Caco-2 (cell line): ENCODE data around the gene PPP1R12B. TPM values are rescaled to one million over a fixed set of nuclear protein-coding genes. Genes with fewer than 3 reads are reported as not detected.
A peak's percentile ranks its signal among the peaks of the same experiment; 100 is the strongest.
"Not testable (repeated sequence)": the region's sequence is repeated elsewhere in the genome, so short reads cannot be mapped to it uniquely, and the experiment has no call there.

Experiments used
- BruUV-seq: library from RNA; stranded (reverse); fragments of 400-500 nt; replicated peaks from 2 replicates; lab custom pipeline; 2021; lab: Mats Ljungman, UMichigan
- CTCF ChIA-PET: fragments of 300-600 bp; sonication (Branson Sonifier 250); formaldehyde crosslinking; loops from one replicate; lab custom pipeline; 2022; ENCODE audit warnings: antibody characterized with exemption; lab: Charles Lee
- POLR2A ChIA-PET: fragments of 300-600 bp; sonication (Branson Sonifier 250); formaldehyde crosslinking; loops from one replicate; lab custom pipeline; 2022; ENCODE audit warnings: antibody characterized with exemption; lab: Charles Lee
- DNase-seq, 2 experiments: peaks; one replicate each; pipeline versions ENCODE4 v3.0.0 to v3.0.0-alpha.2; 2020 to 2022
- H3K27me3 ChIP-seq: replicated peaks from 2 replicates; pipeline ENCODE4 v1.6.0; 2011; ENCODE audit warnings: low read length; ENCODE audit not compliant: control insufficient read depth, insufficient read depth
- H3K36me3 ChIP-seq: 2 replicates; pipeline ENCODE4 v1.5.1; 2011; ENCODE audit warnings: low read length; ENCODE audit not compliant: control insufficient read depth, insufficient read depth
- H3K4me1 ChIP-seq: fragments of 250-450 bp; sonication (Bioruptor Pico); 2 replicates; pipeline ENCODE4 v1.5.1; 2020; ENCODE audit warnings: mild to moderate bottlenecking
- H3K4me3 ChIP-seq: 2 replicates; pipeline ENCODE4 v1.5.1; 2011; ENCODE audit warnings: low read depth, mild to moderate bottlenecking, control low read depth, low read length
- H3K9me3 ChIP-seq: fragments of 250-450 bp; sonication (Bioruptor Pico); 2 replicates; pipeline ENCODE4 v1.5.1; 2020; ENCODE audit warnings: mild to moderate bottlenecking, moderate library complexity
- H3K27ac Mint-ChIP-seq: one replicate; pipeline ENCODE4 v1.8.0; 2022; ENCODE audit warnings: mixed read lengths; ENCODE audit not compliant: unreplicated experiment
- H3K27me3 Mint-ChIP-seq: one replicate; pipeline ENCODE4 v1.8.0; 2022; ENCODE audit warnings: mixed read lengths; ENCODE audit not compliant: insufficient read depth, unreplicated experiment
- H3K36me3 Mint-ChIP-seq: one replicate; pipeline ENCODE4 v1.8.0; 2022; ENCODE audit warnings: mild to moderate bottlenecking, mixed read lengths; ENCODE audit not compliant: insufficient read depth, unreplicated experiment
- H3K4me1 Mint-ChIP-seq: one replicate; pipeline ENCODE4 v1.8.0; 2022; ENCODE audit warnings: low read depth, mixed read lengths; ENCODE audit not compliant: unreplicated experiment
- H3K4me3 Mint-ChIP-seq: one replicate; pipeline ENCODE4 v1.8.0; 2022; ENCODE audit warnings: mild to moderate bottlenecking, moderate library complexity, mixed read lengths; ENCODE audit not compliant: unreplicated experiment
- H3K9me3 Mint-ChIP-seq: one replicate; pipeline ENCODE4 v1.8.0; 2022; ENCODE audit warnings: mixed read lengths; ENCODE audit not compliant: unreplicated experiment
- CTCF ChIP-seq, 2 experiments: fragments of 200-600 bp in 1 of 2; IDR thresholded peaks; 1 replicate in 1 of 2; 2 replicates in 1 of 2; pipeline versions ENCODE4 v1.5.1 to v1.8.0; 2011 to 2022; ENCODE audit warnings: antibody characterized with exemption in 1 of 2, control low read depth in 1 of 2, inconsistent platforms in 1 of 2, low read depth in 1 of 2, low read length in 1 of 2, mild to moderate bottlenecking in 1 of 2, moderate library complexity in 1 of 2; ENCODE audit not compliant: insufficient read depth in 1 of 2, severe bottlenecking in 1 of 2, unreplicated experiment in 1 of 2
- intact Hi-C: fragments of 100-400 bp; cut with micrococcal nuclease; formaldehyde crosslinking; loops from one replicate; pipeline ENCODE4 v1.10.0; 2022; ENCODE audit not compliant: unreplicated experiment
- total RNA-seq: library from RNA; stranded (reverse); gene quantifications from 2 replicates; pipeline ENCODE4 v1.2.3, GENCODE V29; 2022

The PPP1R12B gene
- total RNA-seq, 1 experiment from 2014 or later: 16.4 TPM

GRCh38 chr1:202630541-202630940 lies 282.0 kb downstream of the PPP1R12B start:
- CTCF ChIA-PET: no interaction called here
- H3K27ac Mint-ChIP-seq: no peak overlapping the region
- peak in 1 of 2 experiments; percentile 18 for DNase-seq
- BruUV-seq: no TSS peak
- Histone ChIP-seq H3K27me3 (no peaks in the 10 kb centered on the region), H3K4me1 (no peaks in the 10 kb centered on the region), H3K36me3 (no peaks in the 10 kb centered on the region), H3K9me3 (no peaks in the 10 kb centered on the region), H3K4me3 (no peak overlapping the region)
- no peaks in the 10 kb centered on the region for H3K36me3 Mint-ChIP-seq
- POLR2A ChIA-PET: no interaction called here
- H3K4me3 Mint-ChIP-seq: no peak overlapping the region
- no peak for TF ChIP-seq CTCF (IDR thresholded peaks at IDR 0.05; ENCODE audit: insufficient read depth in 1 of 2, low read depth in 1 of 2, low read length in 1 of 2, severe bottlenecking in 1 of 2, unreplicated experiment in 1 of 2)
- H3K9me3 Mint-ChIP-seq: no peaks in the 10 kb centered on the region
- H3K27me3 Mint-ChIP-seq: no peaks in the 10 kb centered on the region
- intact Hi-C loops: no loop called here
- H3K4me1 Mint-ChIP-seq: no peaks in the 10 kb centered on the region

- POLR2A ChIA-PET: no interaction called here
- CTCF ChIA-PET: interaction anchor here (0.8 kb wide), 1 partner anchor 30 kb away, joined by 3 read pairs; no protein-coding TSS in a partner anchor
- Histone ChIP-seq H3K4me1 (no peaks in the 10 kb centered on the region), H3K4me3 (no peak overlapping the region), H3K27me3 (no peaks in the 10 kb centered on the region), H3K9me3 (no peaks in the 10 kb centered on the region), H3K36me3 (no peaks in the 10 kb centered on the region)
- intact Hi-C loops: no loop called here
- no peaks in the 10 kb centered on the region for H3K4me1 Mint-ChIP-seq
- no peaks in the 10 kb centered on the region for H3K36me3 Mint-ChIP-seq
- no peak overlapping the region for H3K27ac Mint-ChIP-seq
- no peaks in the 10 kb centered on the region for H3K9me3 Mint-ChIP-seq
- H3K27me3 Mint-ChIP-seq: no peaks in the 10 kb centered on the region
- H3K4me3 Mint-ChIP-seq: no peak overlapping the region
- no peak for DNase-seq
- no peak for TF ChIP-seq CTCF (IDR thresholded peaks at IDR 0.05; ENCODE audit: insufficient read depth in 1 of 2, low read depth in 1 of 2, low read length in 1 of 2, severe bottlenecking in 1 of 2, unreplicated experiment in 1 of 2)
- BruUV-seq: no TSS peak
Measured at GRCh38 chr1:202631076-202631923, 282.8 kb downstream of the PPP1R12B start.

- intact Hi-C loops: no loop called here
- CTCF ChIA-PET: interaction anchor here (0.8 kb wide), 1 partner anchor 31 kb away, joined by 3 read pairs; no protein-coding TSS in a partner anchor
- H3K36me3 Mint-ChIP-seq: no peaks in the 10 kb centered on the region
- no peaks in the 10 kb centered on the region for H3K27me3 Mint-ChIP-seq
- H3K27ac Mint-ChIP-seq: no peak overlapping the region
- no peak overlapping the region for H3K4me3 Mint-ChIP-seq
- no peaks in the 10 kb centered on the region for H3K27me3 ChIP-seq
- no peaks in the 10 kb centered on the region for H3K9me3 ChIP-seq
- no peaks in the 10 kb centered on the region for H3K4me1 ChIP-seq
- no peaks in the 10 kb centered on the region for H3K36me3 ChIP-seq
- H3K4me1 Mint-ChIP-seq: no peaks in the 10 kb centered on the region
- no peaks in the 10 kb centered on the region for H3K9me3 Mint-ChIP-seq
- no TSS peak for BruUV-seq
- TF ChIP-seq CTCF (IDR thresholded peaks at IDR 0.05; ENCODE audit: insufficient read depth in 1 of 2, low read depth in 1 of 2, low read length in 1 of 2, severe bottlenecking in 1 of 2, unreplicated experiment in 1 of 2): no peak
- DNase-seq: no peak
- no peak overlapping the region for H3K4me3 ChIP-seq
- POLR2A ChIA-PET: no interaction called here
Measured at GRCh38 chr1:202632241-202632640, 283.7 kb downstream of the PPP1R12B start.

GRCh38 chr1:202636171-202636570 lies 287.7 kb downstream of the PPP1R12B start:
- DNase-seq, H3K4me3 Mint-ChIP-seq, BruUV-seq, H3K36me3 Mint-ChIP-seq, H3K4me3 ChIP-seq, H3K36me3 ChIP-seq, H3K9me3 ChIP-seq, POLR2A ChIA-PET, H3K27me3 Mint-ChIP-seq, intact Hi-C loops, H3K27ac Mint-ChIP-seq, H3K27me3 ChIP-seq, CTCF ChIA-PET, H3K9me3 Mint-ChIP-seq: not testable (repeated sequence)
- H3K4me1 Mint-ChIP-seq: peaks cover 20% of the 10 kb centered on the region
- H3K4me1 ChIP-seq: peaks cover 16% of the 10 kb centered on the region
